Liver (tissue), 9 donors: ENCODE results near the gene PTPRD. TPM values are rescaled to one million over a fixed set of nuclear protein-coding genes. Genes with fewer than 3 reads are reported as not detected.

Experiments
- DNase-seq: peaks from one replicate; pipeline ENCODE4 v3.0.0-alpha.2; 2017; ENCODE audit warnings: low spot score
- H3K27ac ChIP-seq, 2 donors: one replicate each; pipeline ENCODE4 v1.7.0; 2013; ENCODE audit warnings: inconsistent platforms in 2 of 2, low read length in 2 of 2, control low read depth in 1 of 2, low read depth in 1 of 2, mild to moderate bottlenecking in 1 of 2
- H3K27me3 ChIP-seq, 4 donors: one replicate each; pipeline versions ENCODE4 v1.6.1 to v1.7.0; 2013; ENCODE audit warnings: low read length in 3 of 4, inconsistent platforms in 1 of 4, mild to moderate bottlenecking in 1 of 4, moderate library complexity in 1 of 4; ENCODE audit not compliant: control insufficient read depth in 4 of 4, insufficient read depth in 4 of 4
- H3K36me3 ChIP-seq, 4 donors: one replicate each; pipeline versions ENCODE4 v1.6.1 to v1.7.0; 2013; ENCODE audit warnings: low read length in 3 of 4, mild to moderate bottlenecking in 3 of 4, low read depth in 1 of 4, moderate library complexity in 1 of 4; ENCODE audit not compliant: control insufficient read depth in 4 of 4, insufficient read depth in 3 of 4
- H3K4me1 ChIP-seq, 4 donors: one replicate each; pipeline versions ENCODE4 v1.6.1 to v1.7.0; 2013; ENCODE audit warnings: low read length in 3 of 4, mild to moderate bottlenecking in 3 of 4, moderate library complexity in 1 of 4; ENCODE audit not compliant: control insufficient read depth in 4 of 4, insufficient read depth in 4 of 4
- H3K4me3 ChIP-seq, 3 donors: one replicate each; pipeline versions ENCODE4 v1.6.1 to v1.7.0; 2013; ENCODE audit warnings: low read length in 3 of 3, control low read depth in 1 of 3, low read depth in 1 of 3, mild to moderate bottlenecking in 1 of 3
- H3K9ac ChIP-seq, 2 donors: one replicate each; pipeline ENCODE4 v1.7.0; 2013; ENCODE audit warnings: low read length in 2 of 2, mild to moderate bottlenecking in 2 of 2, moderate library complexity in 2 of 2, control low read depth in 1 of 2, low read depth in 1 of 2
- H3K9me3 ChIP-seq, 4 donors: one replicate each; pipeline versions ENCODE4 v1.6.1 to v1.7.0; 2013; ENCODE audit warnings: low read length in 3 of 4; ENCODE audit not compliant: control insufficient read depth in 4 of 4
- ATF3 ChIP-seq: IDR thresholded peaks from 2 replicates; pipeline ENCODE4 v1.6.1; 2016; ENCODE audit warnings: antibody characterized with exemption
- EGR1 ChIP-seq, 2 donors: IDR thresholded peaks; 2 replicates each; pipeline ENCODE4 v1.6.1; 2016 to 2018; ENCODE audit warnings: antibody characterized with exemption in 2 of 2, low read depth in 2 of 2
- FOXA1 ChIP-seq: IDR thresholded peaks from 2 replicates; pipeline ENCODE4 v1.6.1; 2016; ENCODE audit warnings: antibody characterized with exemption
- GABPA ChIP-seq, 2 donors: IDR thresholded peaks in 1 of 2; conservative IDR thresholded peaks in 1 of 2; 2 replicates each; pipeline ENCODE4 v1.6.1; 2016; ENCODE audit warnings: antibody characterized with exemption in 2 of 2, mild to moderate bottlenecking in 1 of 2, moderate library complexity in 1 of 2
- HNF4A ChIP-seq, 2 donors: conservative IDR thresholded peaks; 2 replicates each; pipeline ENCODE4 v1.6.1; 2016; ENCODE audit warnings: antibody characterized with exemption in 2 of 2, mild to moderate bottlenecking in 2 of 2
- HNF4G ChIP-seq: IDR thresholded peaks from 2 replicates; pipeline ENCODE4 v1.6.1; 2016; ENCODE audit warnings: antibody characterized with exemption
- JUND ChIP-seq, 2 donors: IDR thresholded peaks; 2 replicates each; pipeline ENCODE4 v1.6.1; 2016; ENCODE audit warnings: antibody characterized with exemption in 2 of 2
- NR2F2 ChIP-seq: IDR thresholded peaks from 2 replicates; pipeline ENCODE4 v1.6.1; 2016; ENCODE audit warnings: antibody characterized with exemption
- REST ChIP-seq: IDR thresholded peaks from 2 replicates; pipeline ENCODE4 v1.6.1; 2016; ENCODE audit warnings: antibody characterized with exemption, mild to moderate bottlenecking
- RXRA ChIP-seq, 2 donors: IDR thresholded peaks; 2 replicates each; pipeline ENCODE4 v1.6.1; 2017 to 2018; ENCODE audit warnings: antibody characterized with exemption in 2 of 2, mild to moderate bottlenecking in 1 of 2
- TAF1 ChIP-seq: conservative IDR thresholded peaks from 2 replicates; pipeline ENCODE4 v1.6.1; 2016; ENCODE audit warnings: antibody characterized with exemption, mild to moderate bottlenecking
- YY1 ChIP-seq: IDR thresholded peaks from 2 replicates; pipeline ENCODE4 v1.6.1; 2016; ENCODE audit warnings: antibody characterized with exemption, mild to moderate bottlenecking
- WGBS: extraction: QIAGEN DNeasy Blood & Tissue Kit; methylation state at CpG from one replicate; pipeline ENCODE4 v1.1.7; 2013; 5-methylcytosine and 5-hydroxymethylcytosine counted together
- polyA plus RNA-seq, 2 donors: library from polyadenylated mRNA; stranded (reverse) in 1 of 2; unstranded in 1 of 2; fragments of 200-250 nt in 1 of 2; fragments of >200 nt in 1 of 2; fragmentation: Nextera tagmentation in 1 of 2; extraction: Ambion mirVana in 1 of 2; gene quantifications; one replicate each; pipeline versions ENCODE4 v1.2.1 to v1.2.3, GENCODE V29; 2013 to 2015
- total RNA-seq, 2 donors: library from RNA; depleted of rRNA; stranded (reverse); fragments of >200 nt; gene quantifications; one replicate each; pipeline ENCODE4 v1.2.3, GENCODE V29; 2014
- TF ChIP-seq, protein P1 (sequence below): fragments of 150-350 bp; IDR thresholded peaks from 2 replicates; pipeline ENCODE4 v1.5.1; 2017; ENCODE audit warnings: improper control_type of control experiment, low read depth, low read length; ENCODE audit not compliant: missing input control
- TF ChIP-seq, protein P2 (sequence below): IDR thresholded peaks from 2 replicates; pipeline ENCODE4 v1.6.1; 2016; ENCODE audit warnings: antibody characterized with exemption
- TF ChIP-seq, protein P3 (sequence below): IDR thresholded peaks from 2 replicates; pipeline ENCODE4 v1.6.1; 2016; ENCODE audit warnings: antibody characterized with exemption
- donor health status: healthy.
- donor health status: healthy.
- donor health status: healthy.
- donor health status: healthy.
- donor health status: healthy.

Gene PTPRD
- total and polyA plus RNA-seq, 4 donors, result 0.78 to 34.2 (median 4.7) TPM

GRCh38 chr9:8825585-8826147, 1787.1 kb downstream of the PTPRD start:
- Histone ChIP-seq H3K36me3 (no peaks in the 10 kb centered on the region), H3K9me3 (no peaks in the 10 kb centered on the region), H3K27ac (no peak overlapping the region), H3K4me3 (no peak overlapping the region), H3K9ac (peak overlapping the region in 1 of 2 donors; percentile 74), H3K27me3 (no peaks in the 10 kb centered on the region), H3K4me1 (peaks cover 0 to 21% (median 6%) of the 10 kb centered on the region in 4 donors)
- DNase-seq, result no peak
- TF ChIP-seq GABPA (IDR thresholded peaks at IDR 0.05 in 1 of 2, conservative IDR thresholded peaks at IDR 0.05 in 1 of 2), result no peak
- peak; percentile 61 for TF ChIP-seq YY1
- 46% methylated on average over 3 of the region's 3 CpGs for WGBS

DNA sequence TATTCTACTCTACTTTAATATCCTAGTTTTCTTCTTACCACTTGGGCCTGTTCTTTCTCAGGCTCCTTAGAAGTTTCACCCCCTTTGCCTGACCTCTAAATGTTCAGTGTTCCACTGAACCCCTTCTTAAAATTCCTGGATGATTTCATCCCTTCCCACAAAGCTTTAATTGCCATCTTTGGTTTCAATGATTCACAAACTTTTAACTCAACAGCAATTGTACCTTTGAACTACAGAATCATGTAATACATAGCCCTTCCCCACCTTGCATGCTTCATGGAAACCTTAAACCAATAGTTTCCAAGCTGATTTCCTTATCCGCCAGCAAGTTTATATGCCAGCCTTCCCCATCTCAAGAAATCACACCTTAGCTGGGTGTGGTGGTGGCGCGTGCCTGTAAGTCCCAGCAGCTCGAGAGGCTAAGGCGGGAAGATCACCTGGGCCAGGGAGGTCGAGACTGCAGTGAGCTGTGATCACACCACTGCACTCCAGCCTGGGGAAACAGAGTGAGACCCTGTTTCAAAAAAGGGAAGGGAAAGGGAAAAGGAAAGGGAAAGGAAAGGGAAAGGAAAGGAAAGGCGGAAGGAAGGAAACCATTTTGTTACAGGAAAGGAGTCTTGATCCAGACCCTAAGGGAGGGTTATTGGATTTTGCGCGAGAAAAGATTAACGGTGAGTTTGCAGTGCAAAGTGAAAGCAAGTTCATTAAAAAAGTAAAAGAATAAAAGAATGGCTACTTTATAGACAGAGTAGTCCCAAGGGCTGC, 1789.5 kb downstream of the PTPRD start:
- Histone ChIP-seq H3K27ac (peak overlapping the region; percentile 90), H3K36me3 (no peaks in the 10 kb centered on the region), H3K4me1 (peaks cover 0 to 24% (median 7%) of the 10 kb centered on the region in 4 donors), H3K4me3 (peak overlapping the region; percentile 18 to 42 (median 35)), H3K9ac (peak overlapping the region; percentile 3 to 61), H3K9me3 (no peaks in the 10 kb centered on the region), H3K27me3 (no peaks in the 10 kb centered on the region)
- WGBS, result 77% methylated on average over 10 of the region's 10 CpGs
- no peak for DNase-seq
- TF ChIP-seq HNF4G, result no peak
- TF ChIP-seq, protein P1, sequence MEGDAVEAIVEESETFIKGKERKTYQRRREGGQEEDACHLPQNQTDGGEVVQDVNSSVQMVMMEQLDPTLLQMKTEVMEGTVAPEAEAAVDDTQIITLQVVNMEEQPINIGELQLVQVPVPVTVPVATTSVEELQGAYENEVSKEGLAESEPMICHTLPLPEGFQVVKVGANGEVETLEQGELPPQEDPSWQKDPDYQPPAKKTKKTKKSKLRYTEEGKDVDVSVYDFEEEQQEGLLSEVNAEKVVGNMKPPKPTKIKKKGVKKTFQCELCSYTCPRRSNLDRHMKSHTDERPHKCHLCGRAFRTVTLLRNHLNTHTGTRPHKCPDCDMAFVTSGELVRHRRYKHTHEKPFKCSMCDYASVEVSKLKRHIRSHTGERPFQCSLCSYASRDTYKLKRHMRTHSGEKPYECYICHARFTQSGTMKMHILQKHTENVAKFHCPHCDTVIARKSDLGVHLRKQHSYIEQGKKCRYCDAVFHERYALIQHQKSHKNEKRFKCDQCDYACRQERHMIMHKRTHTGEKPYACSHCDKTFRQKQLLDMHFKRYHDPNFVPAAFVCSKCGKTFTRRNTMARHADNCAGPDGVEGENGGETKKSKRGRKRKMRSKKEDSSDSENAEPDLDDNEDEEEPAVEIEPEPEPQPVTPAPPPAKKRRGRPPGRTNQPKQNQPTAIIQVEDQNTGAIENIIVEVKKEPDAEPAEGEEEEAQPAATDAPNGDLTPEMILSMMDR, result no peak
- TF ChIP-seq RXRA (IDR thresholded peaks at IDR 0.05), result no peak

- DNase-seq, result no peak
- Histone ChIP-seq H3K27me3 (no peaks in the 10 kb centered on the region), H3K9ac (peak overlapping the region; percentile 3 to 61), H3K9me3 (no peaks in the 10 kb centered on the region), H3K4me3 (peak overlapping the region; percentile 47 to 63 (median 53)), H3K4me1 (peaks cover 0 to 24% (median 7%) of the 10 kb centered on the region in 4 donors), H3K36me3 (no peaks in the 10 kb centered on the region), H3K27ac (peak overlapping the region; percentile 90)
- 33% methylated on average over 5 of the region's 5 CpGs for WGBS
- TF ChIP-seq JUND (IDR thresholded peaks at IDR 0.05), result peak; percentile 20 to 53
- peak in 1 of 2 donors; percentile 81 for TF ChIP-seq EGR1 (IDR thresholded peaks at IDR 0.05; ENCODE audit: low read depth in 2 of 2)
- peak; percentile 76 for TF ChIP-seq TAF1
- peak; percentile 72 for TF ChIP-seq YY1
- TF ChIP-seq RXRA (IDR thresholded peaks at IDR 0.05), result peak; percentile 40 to 78
- TF ChIP-seq ATF3, result no peak
- peak; percentile 78 for TF ChIP-seq HNF4G
- TF ChIP-seq, protein P2, sequence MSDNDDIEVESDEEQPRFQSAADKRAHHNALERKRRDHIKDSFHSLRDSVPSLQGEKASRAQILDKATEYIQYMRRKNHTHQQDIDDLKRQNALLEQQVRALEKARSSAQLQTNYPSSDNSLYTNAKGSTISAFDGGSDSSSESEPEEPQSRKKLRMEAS, result peak; percentile 45
- TF ChIP-seq HNF4A (conservative IDR thresholded peaks at IDR 0.05), result peak; percentile 84 to 85
- TF ChIP-seq, protein P3, sequence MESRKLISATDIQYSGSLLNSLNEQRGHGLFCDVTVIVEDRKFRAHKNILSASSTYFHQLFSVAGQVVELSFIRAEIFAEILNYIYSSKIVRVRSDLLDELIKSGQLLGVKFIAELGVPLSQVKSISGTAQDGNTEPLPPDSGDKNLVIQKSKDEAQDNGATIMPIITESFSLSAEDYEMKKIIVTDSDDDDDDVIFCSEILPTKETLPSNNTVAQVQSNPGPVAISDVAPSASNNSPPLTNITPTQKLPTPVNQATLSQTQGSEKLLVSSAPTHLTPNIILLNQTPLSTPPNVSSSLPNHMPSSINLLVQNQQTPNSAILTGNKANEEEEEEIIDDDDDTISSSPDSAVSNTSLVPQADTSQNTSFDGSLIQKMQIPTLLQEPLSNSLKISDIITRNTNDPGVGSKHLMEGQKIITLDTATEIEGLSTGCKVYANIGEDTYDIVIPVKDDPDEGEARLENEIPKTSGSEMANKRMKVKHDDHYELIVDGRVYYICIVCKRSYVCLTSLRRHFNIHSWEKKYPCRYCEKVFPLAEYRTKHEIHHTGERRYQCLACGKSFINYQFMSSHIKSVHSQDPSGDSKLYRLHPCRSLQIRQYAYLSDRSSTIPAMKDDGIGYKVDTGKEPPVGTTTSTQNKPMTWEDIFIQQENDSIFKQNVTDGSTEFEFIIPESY, result peak; percentile 73
- TF ChIP-seq GABPA (IDR thresholded peaks at IDR 0.05 in 1 of 2, conservative IDR thresholded peaks at IDR 0.05 in 1 of 2), result no peak
- TF ChIP-seq, protein P1, result no peak
- peak; percentile 60 for TF ChIP-seq FOXA1
- peak; percentile 91 for TF ChIP-seq REST
- TF ChIP-seq NR2F2, result peak; percentile 19
Measured at GRCh38 chr9:8822667-8823025, 1790.2 kb downstream of the PTPRD start.
